ENCODE data around the gene PARN.
"Not testable (repeated sequence)": the region's sequence is repeated elsewhere in the genome, so short reads cannot be mapped to it uniquely, and the experiment has no call there.

Gene PARN

GRCh38 chr16:14444979-14445810 is 184.9 kb downstream of the PARN start:
- peaks cover 22% of the 10 kb centered on the region for H3K36me3 ChIP-seq (ENCODE audit: control insufficient read depth, low read length)
- H3K4me1 ChIP-seq (ENCODE audit: control insufficient read depth, low read length) = no peaks in the 10 kb centered on the region
- no peak overlapping the region for H3K4me3 ChIP-seq (ENCODE audit: low read length)
- H3K9me3 ChIP-seq (ENCODE audit: control insufficient read depth, insufficient read depth, low read length) = no peaks in the 10 kb centered on the region
- no peaks in the 10 kb centered on the region for H3K9me2 ChIP-seq (replicated peaks; ENCODE audit: control insufficient read depth, low read length)
- peaks cover 4% of the 10 kb centered on the region; the same call in 1 of the 2 replicates for H3F3A ChIP-seq (ENCODE audit: control insufficient read depth, insufficient read depth)
- H3K79me2 ChIP-seq (ENCODE audit: control insufficient read depth, low read length) = 0 out of 2 replicates have a peak, but pooled peaks cover 3% of the 10 kb centered on the region
- TF ChIP-seq CTCF (IDR thresholded peaks at IDR 0.05; ENCODE audit: low read depth, low read length, poor library complexity, severe bottlenecking) = no peak
- TF ChIP-seq EZH2phosphoT487 (IDR thresholded peaks at IDR 0.05; ENCODE audit: borderline replicate concordance, low read length) = no peak
- H4K20me1 ChIP-seq (ENCODE audit: control insufficient read depth, insufficient read depth, low read depth, low read length) = peaks cover 5% of the 10 kb centered on the region; the same call in 1 of the 2 replicates
- H3K4me2 ChIP-seq (ENCODE audit: low read length) = no peak overlapping the region
- H3K27ac ChIP-seq (ENCODE audit: low read depth, low read length) = no peak overlapping the region
- no peaks in the 10 kb centered on the region for H3K27me3 ChIP-seq (ENCODE audit: control insufficient read depth, low read length)

- not testable (repeated sequence) for H4K20me1 ChIP-seq (ENCODE audit: control insufficient read depth, insufficient read depth, low read depth, low read length); H3K4me1 ChIP-seq (ENCODE audit: control insufficient read depth, low read length); H3K27ac ChIP-seq (ENCODE audit: low read depth, low read length); H3K4me2 ChIP-seq (ENCODE audit: low read length); H3K27me3 ChIP-seq (ENCODE audit: control insufficient read depth, low read length); H3K9me2 ChIP-seq (replicated peaks; ENCODE audit: control insufficient read depth, low read length); H3K9me3 ChIP-seq (ENCODE audit: control insufficient read depth, insufficient read depth, low read length); H3K4me3 ChIP-seq (ENCODE audit: low read length); H3F3A ChIP-seq (ENCODE audit: control insufficient read depth, insufficient read depth); H3K79me2 ChIP-seq (ENCODE audit: control insufficient read depth, low read length)
- peaks cover 31% of the 10 kb centered on the region for H3K36me3 ChIP-seq (ENCODE audit: control insufficient read depth, low read length)
These were observed 188.5 kb downstream of the PARN start for GRCh38 chr16:14441533-14441932.

- no peak overlapping the region for H3K27ac ChIP-seq (ENCODE audit: low read depth, low read length)
- no peaks in the 10 kb centered on the region for H3F3A ChIP-seq (ENCODE audit: control insufficient read depth, insufficient read depth)
- peaks cover 10% of the 10 kb centered on the region for H3K4me1 ChIP-seq (ENCODE audit: control insufficient read depth, low read length)
- H3K9me2 ChIP-seq (replicated peaks; ENCODE audit: control insufficient read depth, low read length) = no peaks in the 10 kb centered on the region
- no peaks in the 10 kb centered on the region for H3K9me3 ChIP-seq (ENCODE audit: control insufficient read depth, insufficient read depth, low read length)
- H3K36me3 ChIP-seq (ENCODE audit: control insufficient read depth, low read length) = peaks cover 33% of the 10 kb centered on the region
- H3K27me3 ChIP-seq (ENCODE audit: control insufficient read depth, low read length) = no peaks in the 10 kb centered on the region
- H3K4me3 ChIP-seq (ENCODE audit: low read length) = no peak overlapping the region
- no peaks in the 10 kb centered on the region for H3K79me2 ChIP-seq (ENCODE audit: control insufficient read depth, low read length)
- no peaks in the 10 kb centered on the region for H4K20me1 ChIP-seq (ENCODE audit: control insufficient read depth, insufficient read depth, low read depth, low read length)
- TF ChIP-seq EZH2phosphoT487 (IDR thresholded peaks at IDR 0.05; ENCODE audit: borderline replicate concordance, low read length) = no peak
- TF ChIP-seq CTCF (IDR thresholded peaks at IDR 0.05; ENCODE audit: low read depth, low read length, poor library complexity, severe bottlenecking) = no peak
- no peak overlapping the region for H3K4me2 ChIP-seq (ENCODE audit: low read length)
These were observed 191.8 kb downstream of the PARN start for GRCh38 chr16:14438256-14438655.

GRCh38 chr16:14437426-14437825 is 192.6 kb downstream of the PARN start:
- Histone ChIP-seq H3K4me2 (ENCODE audit: low read length) (no peak overlapping the region), H3K79me2 (ENCODE audit: control insufficient read depth, low read length) (no peaks in the 10 kb centered on the region), H3K4me3 (ENCODE audit: low read length) (no peak overlapping the region), H3K4me1 (ENCODE audit: control insufficient read depth, low read length) (peaks cover 10% of the 10 kb centered on the region), H3K36me3 (ENCODE audit: control insufficient read depth, low read length) (peaks cover 33% of the 10 kb centered on the region), H3K27me3 (ENCODE audit: control insufficient read depth, low read length) (no peaks in the 10 kb centered on the region), H3K27ac (ENCODE audit: low read depth, low read length) (no peak overlapping the region), H3F3A (ENCODE audit: control insufficient read depth, insufficient read depth) (no peaks in the 10 kb centered on the region), H3K9me3 (ENCODE audit: control insufficient read depth, insufficient read depth, low read length) (no peaks in the 10 kb centered on the region), H3K9me2 (replicated peaks; ENCODE audit: control insufficient read depth, low read length) (no peaks in the 10 kb centered on the region), H4K20me1 (ENCODE audit: control insufficient read depth, insufficient read depth, low read depth, low read length) (no peaks in the 10 kb centered on the region)
- TF ChIP-seq EZH2phosphoT487 (IDR thresholded peaks at IDR 0.05; ENCODE audit: borderline replicate concordance, low read length) = no peak
- TF ChIP-seq CTCF (IDR thresholded peaks at IDR 0.05; ENCODE audit: low read depth, low read length, poor library complexity, severe bottlenecking) = no peak

All from DOHH2 (cell line).